DOHH2 (cell line): ENCODE measurements around the gene CNTN1.

Source experiments
- H3F3A ChIP-seq: fragments of 200-600 bp; sonication (generic), shearing (Covaris generic); 2 replicates; pipeline ENCODE4 v1.6.0; 2016; ENCODE audit warnings: antibody characterized with exemption, mild to moderate bottlenecking; ENCODE audit not compliant: control insufficient read depth, insufficient read depth
- H3K27ac ChIP-seq: fragments of 200-600 bp; sonication (generic); 2 replicates; pipeline ENCODE4 v1.5.1; 2014; ENCODE audit warnings: low read depth, mild to moderate bottlenecking, low read length, moderate library complexity
- H3K27me3 ChIP-seq: fragments of 200-600 bp; sonication (generic); 2 replicates; pipeline ENCODE4 v1.6.1; 2014; ENCODE audit warnings: mild to moderate bottlenecking, low read length, mixed read lengths; ENCODE audit not compliant: control insufficient read depth
- H3K36me3 ChIP-seq: fragments of 200-600 bp; sonication (generic); 2 replicates; pipeline ENCODE4 v1.6.1; 2014; ENCODE audit warnings: mild to moderate bottlenecking, low read length, moderate library complexity, mixed read lengths; ENCODE audit not compliant: control insufficient read depth
- H3K4me1 ChIP-seq: fragments of 200-600 bp; sonication (generic); 2 replicates; pipeline ENCODE4 v1.6.1; 2014; ENCODE audit warnings: mild to moderate bottlenecking, low read length, mixed read lengths; ENCODE audit not compliant: control insufficient read depth
- H3K4me2 ChIP-seq: fragments of 200-600 bp; sonication (generic); 2 replicates; pipeline ENCODE4 v1.6.0; 2014; ENCODE audit warnings: mild to moderate bottlenecking, low read length, moderate library complexity
- H3K4me3 ChIP-seq: fragments of 200-600 bp; sonication (generic); 2 replicates; pipeline ENCODE4 v1.5.1; 2014; ENCODE audit warnings: mild to moderate bottlenecking, low read length, mixed read lengths
- H3K79me2 ChIP-seq: fragments of 200-600 bp; sonication (generic); 2 replicates; pipeline ENCODE4 v1.6.1; 2014; ENCODE audit warnings: mild to moderate bottlenecking, low read length, mixed read lengths; ENCODE audit not compliant: control insufficient read depth
- H3K9me2 ChIP-seq: fragments of 200-600 bp; sonication (generic); replicated peaks from 2 replicates; pipeline ENCODE4 v1.6.1; 2014; ENCODE audit warnings: mild to moderate bottlenecking, low read length, mixed read lengths; ENCODE audit not compliant: control insufficient read depth
- H3K9me3 ChIP-seq: fragments of 200-600 bp; sonication (generic); 2 replicates; pipeline ENCODE4 v1.6.1; 2014; ENCODE audit warnings: antibody characterized with exemption, low read length, mixed read lengths; ENCODE audit not compliant: control insufficient read depth, insufficient read depth
- H4K20me1 ChIP-seq: fragments of 200-600 bp; sonication (generic); 2 replicates; pipeline ENCODE4 v1.6.0; 2014; ENCODE audit warnings: low read depth, mild to moderate bottlenecking, antibody characterized with exemption, low read length, moderate library complexity; ENCODE audit not compliant: control insufficient read depth, insufficient read depth
- EZH2phosphoT487 ChIP-seq: fragments of 200-600 bp; sonication (generic); IDR thresholded peaks from 2 replicates; pipeline ENCODE4 v1.6.1; 2017; ENCODE audit warnings: borderline replicate concordance, mild to moderate bottlenecking, antibody characterized with exemption, low read length, moderate library complexity, mixed read lengths
- TF ChIP-seq, protein P1 (sequence below): fragments of 200-600 bp; sonication (generic); IDR thresholded peaks from one replicate; pipeline ENCODE4 v1.5.1; 2014; ENCODE audit warnings: antibody characterized with exemption, mild to moderate bottlenecking, low read depth, low read length; ENCODE audit not compliant: poor library complexity, severe bottlenecking

Gene CNTN1

DNA sequence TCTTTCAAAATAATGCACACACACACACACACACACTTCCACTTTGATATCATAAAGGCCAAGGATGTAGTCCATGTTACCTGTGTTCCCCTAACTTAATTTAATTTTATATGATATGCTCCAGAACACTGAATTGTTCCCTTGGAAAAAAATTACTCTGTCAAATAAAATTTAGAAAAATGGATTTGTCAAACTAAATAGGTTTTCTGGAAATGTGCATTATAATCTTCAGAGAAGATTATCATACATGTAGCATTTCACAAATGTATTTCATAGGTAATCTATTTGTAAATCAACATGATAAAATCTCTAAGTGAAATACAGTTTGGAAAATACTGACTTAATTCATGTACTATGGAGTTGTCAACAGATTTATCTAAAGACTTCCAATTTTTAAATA lies 68.6 kb downstream of the CNTN1 start:
- Histone ChIP-seq H3K4me1 (no peaks in the 10 kb centered on the region), H3K36me3 (no peaks in the 10 kb centered on the region), H3K4me2 (no peak overlapping the region), H3K27ac (no peak overlapping the region), H3F3A (no peaks in the 10 kb centered on the region), H3K9me2 (no peaks in the 10 kb centered on the region), H3K27me3 (no peaks in the 10 kb centered on the region), H3K9me3 (no peaks in the 10 kb centered on the region), H3K4me3 (no peak overlapping the region), H4K20me1 (no peaks in the 10 kb centered on the region), H3K79me2 (no peaks in the 10 kb centered on the region)
- no peak for TF ChIP-seq EZH2phosphoT487
- TF ChIP-seq, protein P1, sequence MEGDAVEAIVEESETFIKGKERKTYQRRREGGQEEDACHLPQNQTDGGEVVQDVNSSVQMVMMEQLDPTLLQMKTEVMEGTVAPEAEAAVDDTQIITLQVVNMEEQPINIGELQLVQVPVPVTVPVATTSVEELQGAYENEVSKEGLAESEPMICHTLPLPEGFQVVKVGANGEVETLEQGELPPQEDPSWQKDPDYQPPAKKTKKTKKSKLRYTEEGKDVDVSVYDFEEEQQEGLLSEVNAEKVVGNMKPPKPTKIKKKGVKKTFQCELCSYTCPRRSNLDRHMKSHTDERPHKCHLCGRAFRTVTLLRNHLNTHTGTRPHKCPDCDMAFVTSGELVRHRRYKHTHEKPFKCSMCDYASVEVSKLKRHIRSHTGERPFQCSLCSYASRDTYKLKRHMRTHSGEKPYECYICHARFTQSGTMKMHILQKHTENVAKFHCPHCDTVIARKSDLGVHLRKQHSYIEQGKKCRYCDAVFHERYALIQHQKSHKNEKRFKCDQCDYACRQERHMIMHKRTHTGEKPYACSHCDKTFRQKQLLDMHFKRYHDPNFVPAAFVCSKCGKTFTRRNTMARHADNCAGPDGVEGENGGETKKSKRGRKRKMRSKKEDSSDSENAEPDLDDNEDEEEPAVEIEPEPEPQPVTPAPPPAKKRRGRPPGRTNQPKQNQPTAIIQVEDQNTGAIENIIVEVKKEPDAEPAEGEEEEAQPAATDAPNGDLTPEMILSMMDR, result no peak

DNA sequence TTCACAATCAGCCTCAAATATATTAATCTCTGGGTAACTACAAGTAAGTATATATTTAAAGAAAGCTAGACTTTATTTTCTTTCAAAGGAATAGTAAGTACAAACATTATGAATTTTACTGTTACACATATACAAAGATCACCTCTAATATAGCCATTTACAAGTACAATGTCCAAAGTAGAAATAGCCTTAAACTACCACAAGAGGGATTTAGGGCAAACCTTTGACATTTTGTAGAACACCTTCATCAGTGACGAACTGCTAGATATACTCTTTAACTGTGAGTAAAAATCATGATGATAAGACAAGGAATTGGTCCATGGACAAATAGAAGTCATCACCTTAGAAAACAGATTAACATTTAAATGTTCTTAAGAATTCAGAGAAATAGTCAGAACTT lies 69.8 kb downstream of the CNTN1 start:
- Histone ChIP-seq H3K9me2 (no peaks in the 10 kb centered on the region), H3K27ac (no peak overlapping the region), H3K4me2 (no peak overlapping the region), H3K27me3 (no peaks in the 10 kb centered on the region), H4K20me1 (no peaks in the 10 kb centered on the region), H3K4me1 (no peaks in the 10 kb centered on the region), H3K79me2 (no peaks in the 10 kb centered on the region), H3K4me3 (no peak overlapping the region), H3K36me3 (no peaks in the 10 kb centered on the region), H3F3A (no peaks in the 10 kb centered on the region), H3K9me3 (no peaks in the 10 kb centered on the region)
- TF ChIP-seq, protein P1, result no peak
- TF ChIP-seq EZH2phosphoT487, result no peak

DNA sequence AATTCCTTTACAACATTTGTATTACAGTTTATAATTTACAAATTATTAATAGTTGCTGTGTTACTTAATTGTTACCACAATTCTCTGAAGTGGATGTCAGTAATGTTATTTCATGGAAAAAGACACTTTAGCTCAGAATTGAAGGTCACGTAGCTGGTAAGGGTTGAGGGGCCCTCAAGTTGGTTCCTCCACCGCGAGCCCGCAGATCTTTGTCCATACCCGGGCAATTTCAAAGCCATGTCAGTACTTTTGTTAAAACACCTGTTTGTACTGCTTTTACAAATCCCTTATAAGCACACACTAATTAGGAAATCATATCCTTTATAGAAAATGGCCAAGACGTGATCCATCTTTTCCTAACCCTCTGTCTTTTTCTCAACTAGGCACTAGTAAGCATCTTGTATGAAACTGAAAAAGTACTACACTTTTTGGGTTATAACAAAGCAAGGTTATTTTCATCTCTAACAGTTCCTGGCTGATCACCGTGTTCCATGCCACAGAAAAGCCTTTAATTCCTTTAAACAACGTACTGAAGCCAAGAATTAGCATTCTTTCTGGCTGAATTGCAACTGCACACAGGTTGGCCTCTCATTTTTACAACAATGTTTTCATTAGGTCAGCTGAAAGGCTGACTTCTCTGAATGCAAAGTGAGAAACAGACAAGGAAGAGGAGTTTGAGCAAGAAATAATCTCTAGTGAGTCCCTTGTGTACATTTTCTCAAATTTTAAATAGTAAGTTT lies 76.1 kb downstream of the CNTN1 start:
- Histone ChIP-seq H3K27ac (no peak overlapping the region), H3K27me3 (no peaks in the 10 kb centered on the region), H3K36me3 (no peaks in the 10 kb centered on the region), H3K4me1 (no peaks in the 10 kb centered on the region), H3K79me2 (no peaks in the 10 kb centered on the region), H3K4me2 (no peak overlapping the region), H3K4me3 (no peak overlapping the region), H3K9me3 (no peaks in the 10 kb centered on the region), H4K20me1 (no peaks in the 10 kb centered on the region), H3K9me2 (no peaks in the 10 kb centered on the region), H3F3A (no peaks in the 10 kb centered on the region)
- no peak for TF ChIP-seq EZH2phosphoT487
- TF ChIP-seq, protein P1, result no peak
